Measurements from ENCODE around the gene IRF2BPL. TPM values are rescaled to one million over a fixed set of nuclear protein-coding genes. Genes with fewer than 3 reads are reported as not detected.

IRF2BPL gene
- total and polyA plus RNA-seq, 9 of the 15 experiments (the other 6 are each of a cell fraction or from before 2014, with no cell fraction given), result 0.52 to 21.6 (median 2.5) TPM

DNA sequence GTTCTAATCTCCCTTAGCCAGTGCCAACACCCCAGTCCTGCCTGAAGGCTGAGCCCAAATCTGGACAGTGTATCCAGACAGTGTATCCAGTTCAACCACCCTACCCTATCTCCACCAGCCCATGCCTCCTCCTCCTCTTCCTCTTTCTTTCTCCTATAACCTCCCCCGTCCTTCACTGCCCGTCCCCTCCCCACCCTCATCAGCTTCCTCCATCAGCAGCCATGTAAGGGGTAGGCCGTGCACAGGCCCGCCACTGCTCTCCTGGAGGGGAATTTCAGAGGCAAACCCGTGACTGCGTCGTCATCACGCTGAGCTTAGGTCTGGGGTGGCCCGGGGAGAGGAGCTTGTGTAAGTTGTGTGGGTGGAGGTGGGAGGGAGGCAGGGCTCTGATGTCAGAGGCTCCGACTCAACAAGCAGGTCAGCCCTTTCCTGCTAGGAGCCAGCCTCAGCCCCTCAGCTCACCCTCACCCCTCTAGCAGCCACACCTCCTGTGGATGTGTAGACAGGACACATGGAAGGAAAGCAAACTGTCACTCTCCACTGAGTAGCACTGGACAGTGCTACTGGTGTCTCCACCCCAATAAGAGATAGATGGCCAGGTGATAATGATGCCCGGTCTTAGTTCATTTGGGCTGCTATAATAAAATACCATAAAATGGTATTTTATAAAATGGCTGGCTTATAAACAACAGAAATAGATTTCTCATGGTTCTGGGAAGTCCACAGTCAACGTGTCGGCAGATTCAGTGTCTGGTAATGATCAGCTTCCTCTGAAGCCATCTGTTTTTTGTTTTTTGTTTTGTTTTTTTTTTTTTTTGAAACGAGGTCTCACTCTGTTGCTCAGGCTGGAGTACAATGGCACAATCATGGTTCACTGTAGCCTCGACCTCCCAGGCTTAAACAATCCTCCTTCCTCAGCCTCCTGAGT is 50.5 kb downstream of the IRF2BPL start (continued):
- TF ChIP-seq HMGXB4 (CRISPR knock-in tag; IDR thresholded peaks at IDR 0.05), result no peak
- no peak for TF ChIP-seq ZNF699 (CRISPR knock-in tag; IDR thresholded peaks at IDR 0.05; ENCODE audit: insufficient replicate concordance)
- TF ChIP-seq PHB (CRISPR knock-in tag; IDR thresholded peaks at IDR 0.05), result no peak
- no peak for TF ChIP-seq ARHGAP35 (IDR thresholded peaks at IDR 0.05; ENCODE audit: partially characterized antibody)
- TF ChIP-seq CHCHD3 (CRISPR knock-in tag; IDR thresholded peaks at IDR 0.05), result no peak
- TF ChIP-seq RREB1 (CRISPR knock-in tag; IDR thresholded peaks at IDR 0.05), result no peak
- TF ChIP-seq, protein P1, sequence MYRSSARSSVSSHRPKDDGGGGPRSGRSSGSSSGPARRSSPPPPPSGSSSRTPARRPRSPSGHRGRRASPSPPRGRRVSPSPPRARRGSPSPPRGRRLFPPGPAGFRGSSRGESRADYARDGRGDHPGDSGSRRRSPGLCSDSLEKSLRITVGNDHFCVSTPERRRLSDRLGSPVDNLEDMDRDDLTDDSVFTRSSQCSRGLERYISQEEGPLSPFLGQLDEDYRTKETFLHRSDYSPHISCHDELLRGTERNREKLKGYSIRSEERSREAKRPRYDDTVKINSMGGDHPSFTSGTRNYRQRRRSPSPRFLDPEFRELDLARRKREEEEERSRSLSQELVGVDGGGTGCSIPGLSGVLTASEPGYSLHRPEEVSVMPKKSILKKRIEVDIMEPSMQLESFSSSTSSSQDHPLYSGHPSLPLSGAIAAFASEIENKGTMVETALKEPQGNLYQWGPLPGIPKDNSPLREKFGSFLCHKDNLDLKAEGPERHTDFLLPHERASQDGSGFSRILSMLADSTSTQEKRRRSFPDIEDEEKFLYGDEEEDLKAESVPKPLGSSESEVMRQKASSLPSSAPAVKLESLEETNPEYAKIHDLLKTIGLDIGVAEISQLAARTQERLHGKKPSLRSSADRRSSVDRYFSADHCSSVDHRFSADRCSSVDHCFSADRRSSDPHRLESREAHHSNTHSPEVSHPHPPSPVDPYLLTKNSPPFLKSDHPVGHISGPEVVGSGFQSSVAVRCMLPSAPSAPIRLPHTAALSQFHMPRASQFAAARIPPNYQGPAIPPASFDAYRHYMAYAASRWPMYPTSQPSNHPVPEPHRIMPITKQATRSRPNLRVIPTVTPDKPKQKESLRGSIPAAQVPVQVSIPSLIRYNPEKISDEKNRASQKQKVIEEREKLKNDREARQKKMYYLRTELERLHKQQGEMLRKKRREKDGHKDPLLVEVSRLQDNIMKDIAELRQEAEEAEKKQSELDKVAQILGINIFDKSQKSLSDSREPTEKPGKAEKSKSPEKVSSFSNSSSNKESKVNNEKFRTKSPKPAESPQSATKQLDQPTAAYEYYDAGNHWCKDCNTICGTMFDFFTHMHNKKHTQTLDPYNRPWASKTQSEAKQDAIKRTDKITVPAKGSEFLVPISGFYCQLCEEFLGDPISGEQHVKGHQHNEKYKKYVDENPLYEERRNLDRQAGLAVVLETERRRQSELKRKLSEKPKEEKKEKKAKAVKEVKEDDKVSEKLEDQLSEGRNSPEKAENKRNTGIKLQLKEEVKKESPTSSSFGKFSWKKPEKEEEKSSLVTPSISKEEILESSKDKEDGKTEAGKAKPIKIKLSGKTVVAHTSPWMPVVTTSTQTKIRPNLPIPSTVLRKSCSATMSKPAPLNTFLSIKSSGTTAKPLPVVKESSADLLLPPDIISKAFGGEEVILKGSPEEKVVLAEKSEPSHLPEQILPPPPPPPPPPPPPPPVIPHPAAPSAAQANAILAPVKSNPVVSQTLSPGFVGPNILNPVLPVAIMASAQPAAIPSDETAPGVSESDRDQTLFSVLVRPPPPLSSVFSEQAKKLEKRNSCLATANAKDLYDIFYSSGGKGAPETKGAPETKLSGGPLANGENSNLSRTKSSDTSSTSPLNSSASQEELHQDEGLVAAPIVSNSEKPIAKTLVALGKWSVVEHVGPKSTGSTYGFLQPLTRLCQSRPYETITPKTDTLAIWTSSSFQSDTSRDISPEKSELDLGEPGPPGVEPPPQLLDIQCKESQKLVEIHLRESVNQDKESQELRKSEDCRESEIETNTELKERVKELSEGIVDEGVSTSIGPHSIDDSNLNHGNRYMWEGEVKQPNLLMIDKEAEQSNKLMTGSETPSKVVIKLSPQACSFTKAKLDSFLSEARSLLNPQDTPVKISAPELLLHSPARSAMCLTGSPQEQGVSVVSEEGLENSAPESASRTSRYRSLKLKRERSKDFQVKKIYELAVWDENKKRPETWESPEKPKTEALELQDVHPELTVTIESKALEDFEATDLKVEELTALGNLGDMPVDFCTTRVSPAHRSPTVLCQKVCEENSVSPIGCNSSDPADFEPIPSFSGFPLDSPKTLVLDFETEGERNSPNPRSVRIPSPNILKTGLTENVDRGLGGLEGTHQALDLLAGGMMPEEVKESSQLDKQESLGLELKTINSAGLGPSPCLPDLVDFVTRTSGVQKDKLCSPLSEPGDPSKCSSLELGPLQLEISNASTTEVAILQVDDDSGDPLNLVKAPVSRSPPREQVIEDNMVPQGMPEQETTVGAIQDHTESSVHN (IDR thresholded peaks at IDR 0.05; ENCODE audit: borderline replicate concordance in 1 of 2, low read depth in 1 of 2), result no peak
- no peak for TF ChIP-seq HEY1 (CRISPR knock-in tag; IDR thresholded peaks at IDR 0.05; ENCODE audit: borderline replicate concordance)
- no peak for TF ChIP-seq TCF7L2 (IDR thresholded peaks at IDR 0.05; ENCODE audit: low read depth, low read length)
- TF ChIP-seq FOXA3 (CRISPR knock-in tag; conservative IDR thresholded peaks at IDR 0.05 in 1 of 2, IDR thresholded peaks at IDR 0.05 in 1 of 2), result no peak

Measured in K562 (cell line).